K562 (cell line): ENCODE data around the gene SPNS2. TPM values are rescaled to one million over a fixed set of nuclear protein-coding genes. Genes with fewer than 3 reads are reported as not detected.

Experiments
- ATAC-seq: fragments of 200-7000 bp; cut with Tn5 transposase; 3 replicates; pipeline ENCODE4 v1.9.1; 2020; ENCODE audit warnings: moderate library complexity
- BruUV-seq: library from RNA; stranded (reverse); fragments of 400-500 nt; replicated peaks from 2 replicates; lab custom pipeline; 2021; lab: Mats Ljungman, UMichigan
- CTCF ChIA-PET: fragments of 300-600 bp; formaldehyde crosslinking; extraction: SDS; loops from one replicate; lab custom pipeline; 2021; ENCODE audit warnings: low intra/inter-chr PET ratio; lab: Yijun Ruan, JAX
- POLR2A ChIA-PET: fragments of 300-600, 350-650 bp; sonication (Branson Sonifier 250); formaldehyde crosslinking; extraction: SDS; loops from one replicate; lab custom pipeline; 2021; ENCODE audit warnings: antibody characterized with exemption, inconsistent platforms; lab: Yijun Ruan, JAX
- DNase-seq, 4 experiments: peaks; one replicate each; pipeline versions ENCODE4 v3.0.0 to v3.0.0-alpha.2; 2011 to 2018; ENCODE audit warnings: low spot score in 3 of 4, mixed read lengths in 3 of 4; ENCODE audit errors: extremely low read depth in 1 of 4
- FAIRE-seq: peaks from 2 replicates; lab custom pipeline; 2011; peaks lifted over from hg19 to GRCh38; lab: Jason Lieb, UNC
- H2AFZ ChIP-seq: 2 replicates; pipeline ENCODE4 v1.6.0; 2011; ENCODE audit warnings: low read depth, low read length, control low read depth, inconsistent platforms
- H3K27ac ChIP-seq: fragments of 200-600 bp; 3 replicates; pipeline ENCODE4 v1.8.0; 2011; ENCODE audit warnings: low read depth, mild to moderate bottlenecking, control low read depth, inconsistent platforms, low read length, moderate library complexity, mixed read lengths; ENCODE audit errors: extremely low read depth
- H3K27me3 ChIP-seq, 2 experiments: fragments of 300-600 bp in 1 of 2; 2 replicates in 1 of 2; 3 replicates in 1 of 2; pipeline versions ENCODE4 v1.6.0 to v1.8.0; 2011; ENCODE audit warnings: inconsistent platforms in 2 of 2, low read length in 2 of 2, mild to moderate bottlenecking in 1 of 2, mixed read lengths in 1 of 2, moderate library complexity in 1 of 2; ENCODE audit not compliant: control insufficient read depth in 2 of 2, insufficient read depth in 2 of 2
- H3K36me3 ChIP-seq: fragments of 300-600 bp; 3 replicates; pipeline ENCODE4 v1.8.0; 2011; ENCODE audit warnings: mild to moderate bottlenecking, low read length, inconsistent platforms; ENCODE audit not compliant: control insufficient read depth, insufficient read depth
- H3K4me1 ChIP-seq, 2 experiments: fragments of 200-600 bp in 1 of 2; replicated peaks in 1 of 2; 2 replicates in 1 of 2; 3 replicates in 1 of 2; pipeline versions ENCODE4 v1.5.1 to v1.8.0; 2011; ENCODE audit warnings: inconsistent platforms in 2 of 2, low read length in 2 of 2, mild to moderate bottlenecking in 1 of 2, mixed read lengths in 1 of 2, moderate library complexity in 1 of 2; ENCODE audit not compliant: control insufficient read depth in 2 of 2, insufficient read depth in 2 of 2
- H3K4me2 ChIP-seq: 2 replicates; pipeline ENCODE4 v1.6.1; 2011; ENCODE audit warnings: low read length, control low read depth, inconsistent platforms, mixed read lengths; ENCODE audit not compliant: insufficient read depth
- H3K4me3 ChIP-seq: fragments of 200-600 bp; sonication (generic), shearing (Covaris generic); 2 replicates; pipeline ENCODE4 v1.5.1; 2016; ENCODE audit warnings: control low read depth, inconsistent platforms
- H3K79me2 ChIP-seq: fragments of 200-600 bp; 3 replicates; pipeline ENCODE4 v1.8.0; 2011; ENCODE audit warnings: low read length, inconsistent platforms; ENCODE audit not compliant: control insufficient read depth, insufficient read depth
- H3K9ac ChIP-seq, 2 experiments: 2 replicates each; pipeline versions ENCODE4 v1.6.0 to v1.6.1; 2011; ENCODE audit warnings: low read depth in 2 of 2, low read length in 2 of 2, control low read depth in 1 of 2, inconsistent platforms in 1 of 2, mild to moderate bottlenecking in 1 of 2, mixed read lengths in 1 of 2; ENCODE audit not compliant: insufficient read depth in 1 of 2
- H3K9me1 ChIP-seq: one replicate; pipeline ENCODE4 v1.6.0; 2011; ENCODE audit warnings: inconsistent platforms, mild to moderate bottlenecking, low read length, moderate library complexity; ENCODE audit not compliant: control insufficient read depth, insufficient read depth
- H3K9me3 ChIP-seq: replicated peaks from 2 replicates; pipeline ENCODE4 v1.5.1; 2011; ENCODE audit warnings: low read depth, low read length, inconsistent platforms; ENCODE audit not compliant: control insufficient read depth, insufficient read depth
- H4K20me1 ChIP-seq: replicated peaks from 2 replicates; pipeline ENCODE4 v1.6.1; 2011; ENCODE audit warnings: low read length, inconsistent platforms, mixed read lengths; ENCODE audit not compliant: control insufficient read depth, insufficient read depth
- ESRRA ChIP-seq: fragments of 450-650 bp; IDR thresholded peaks from 2 replicates; pipeline ENCODE4 v1.6.1; 2014; ENCODE audit warnings: low read depth, mild to moderate bottlenecking, moderate library complexity, borderline replicate concordance
- FOXA1 ChIP-seq: fragments of 450-650 bp; IDR thresholded peaks from 2 replicates; pipeline ENCODE4 v1.6.1; 2016; ENCODE audit warnings: mild to moderate bottlenecking, borderline replicate concordance
- POLR2G ChIP-seq: fragments of 200-400 bp; formaldehyde crosslinking; IDR thresholded peaks from 2 replicates; pipeline ENCODE4 v1.6.1; 2017; ENCODE audit warnings: low read depth, mild to moderate bottlenecking, antibody characterized with exemption, low read length, moderate library complexity
- RAD21 ChIP-seq, 2 experiments: fragments of 250-450 bp in 1 of 2; fragments of 450-650 bp in 1 of 2; sonication (Bioruptor Pico) in 1 of 2; formaldehyde crosslinking in 1 of 2; IDR thresholded peaks in 1 of 2; conservative IDR thresholded peaks in 1 of 2; 2 replicates each; pipeline versions ENCODE4 v1.4.0 to v1.8.0; 2020 to 2022; ENCODE audit warnings: mild to moderate bottlenecking in 2 of 2, moderate library complexity in 1 of 2
- SIRT6 ChIP-seq: IDR thresholded peaks from one replicate; pipeline ENCODE4 v1.6.1; 2012; ENCODE audit warnings: low read depth, mild to moderate bottlenecking, control low read depth, inconsistent platforms, low read length, moderate library complexity
- SMC3 ChIP-seq: conservative IDR thresholded peaks from 2 replicates; pipeline ENCODE4 v1.6.1; 2011; ENCODE audit warnings: low read depth, low read length, improper control_type of control experiment; ENCODE audit not compliant: insufficient read depth
- SNRNP70 ChIP-seq: fragments of 200-400 bp; formaldehyde crosslinking; optimal IDR thresholded peaks from 2 replicates; pipeline ENCODE3; 2017; ENCODE audit warnings: low read depth, low read length
- SRSF7 ChIP-seq: fragments of 200-400 bp; formaldehyde crosslinking; optimal IDR thresholded peaks from 2 replicates; pipeline ENCODE3; 2017; ENCODE audit warnings: mild to moderate bottlenecking, low read depth, low read length
- YBX1 ChIP-seq: fragments of 450-650 bp; IDR thresholded peaks from 2 replicates; pipeline ENCODE4 v1.7.1; 2016; ENCODE audit warnings: mild to moderate bottlenecking
- ZBTB7A ChIP-seq: IDR thresholded peaks from 2 replicates; pipeline ENCODE4 v1.6.1; 2011; ENCODE audit warnings: low read depth, mild to moderate bottlenecking, low read length, moderate library complexity, borderline replicate concordance; ENCODE audit not compliant: control insufficient read depth
- ZNF184 ChIP-seq: sonication (generic); formaldehyde crosslinking; IDR thresholded peaks from 2 replicates; pipeline ENCODE4 v1.5.0; 2020; ENCODE audit warnings: missing genetic modification reagents
- WGBS: fragments of 100-300 bp; shearing (Covaris generic); methylation state at CpG from one replicate; pipeline ENCODE4 v1.1.6; 2016; ENCODE audit warnings: low coverage, mixed read lengths; ENCODE audit not compliant: insufficient coverage; ENCODE audit errors: missing lambda C conversion rate; 5-methylcytosine and 5-hydroxymethylcytosine counted together
- in situ Hi-C: fragments of 300-500 bp; cut with MboI; formaldehyde crosslinking; loops from 4 replicates; pipeline ENCODE4 v1.15.0; 2018; ENCODE audit warnings: inconsistent platforms, mixed read lengths
- intact Hi-C: fragments of 100-400 bp; cut with micrococcal nuclease; formaldehyde crosslinking; loops from 2 replicates; pipeline ENCODE4 v1.14.2; 2022
- polyA plus RNA-seq, 8 experiments: library from polyadenylated mRNA; depleted of rRNA in 4 of 8; stranded (reverse) in 5 of 8; unstranded in 3 of 8; fragments of >200 nt; fragmentation: Nextera tagmentation in 2 of 8; fragmentation: Illumina TruSeq in 1 of 8; extraction: Ambion mirVana in 2 of 8; extraction: Trizol in 1 of 8; gene quantifications; 2 replicates each; pipeline versions ENCODE4 v1.2.1 to v1.2.3, GENCODE V29; 2011 to 2014; ENCODE audit warnings: inconsistent platforms in 1 of 8, missing spikeins in 1 of 8
- total RNA-seq, 7 experiments: library from RNA; depleted of rRNA in 6 of 7; stranded (reverse); fragments of >200 nt in 6 of 7; fragmentation: Illumina TruSeq in 2 of 7; extraction: Trizol in 2 of 7; gene quantifications; 2 replicates each; pipeline versions ENCODE4 v1.2.1 to v1.2.3, GENCODE V29; 2011 to 2021; ENCODE audit warnings: low replicate concordance in 1 of 7
- TF ChIP-seq, protein P1 (sequence below): sonication (generic); formaldehyde crosslinking; IDR thresholded peaks from 2 replicates; pipeline ENCODE4 v1.8.0; 2022; ENCODE audit warnings: mild to moderate bottlenecking, missing genetic modification reagents
- TF ChIP-seq, protein P2 (sequence below): IDR thresholded peaks from 2 replicates; pipeline ENCODE4 v1.6.1; 2011; ENCODE audit warnings: borderline replicate concordance, low read depth, mild to moderate bottlenecking, moderate library complexity, low read length; ENCODE audit not compliant: insufficient read depth, poor library complexity, severe bottlenecking
- TF ChIP-seq, protein P3 (sequence below): sonication (generic); formaldehyde crosslinking; IDR thresholded peaks from 2 replicates; pipeline ENCODE4 v1.5.0; 2020; ENCODE audit warnings: missing genetic modification reagents

Gene SPNS2
- total and polyA plus RNA-seq, 9 of the 15 experiments (the other 6 are each of a cell fraction or from before 2014, with no cell fraction given) = 0.06 TPM; not detected in 8

DNA sequence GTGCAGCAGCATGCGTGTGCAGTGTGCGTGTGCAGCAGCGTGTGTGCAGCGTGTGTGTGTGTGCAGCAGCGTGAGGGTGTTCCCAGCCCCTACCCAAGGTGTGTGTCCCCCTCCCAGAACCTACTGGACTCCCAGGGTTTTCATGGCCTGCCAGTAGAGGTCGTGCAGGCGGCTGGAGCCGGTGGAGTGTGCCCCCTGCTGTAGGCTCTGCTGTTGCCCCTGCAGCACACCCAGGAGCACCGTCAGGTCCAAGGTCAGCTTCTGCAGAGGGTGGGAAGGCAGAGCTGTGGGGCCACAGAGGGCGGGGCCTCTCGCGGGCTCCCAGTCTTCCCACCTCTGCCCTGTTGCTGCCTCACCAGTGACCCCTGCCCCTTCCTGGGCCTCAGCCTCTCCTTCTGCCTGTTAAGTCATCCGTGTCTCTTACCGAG is 41.6 kb downstream of the SPNS2 start:
- Histone ChIP-seq H2AFZ (no peak overlapping the region), H4K20me1 (no peaks in the 10 kb centered on the region; the same call in 1 of the 2 replicates), H3K27ac (no peak overlapping the region), H3K27me3 (no peaks in the 10 kb centered on the region), H3K9me3 (no peaks in the 10 kb centered on the region), H3K4me1 (peaks cover 0 to 77% of the 10 kb centered on the region in 2 experiments; a peak in 3 of 5 replicates), H3K9ac (no peak overlapping the region), H3K36me3 (peaks cover 75% of the 10 kb centered on the region; the same call in 2 of the 3 replicates), H3K9me1 (no peaks in the 10 kb centered on the region), H3K79me2 (no peaks in the 10 kb centered on the region), H3K4me3 (no peak overlapping the region), H3K4me2 (no peak overlapping the region)
- ChIA-PET CTCF (interaction anchor here (0.9 kb wide), 1 partner anchor 325 kb away, joined by 3 read pairs; no protein-coding TSS in a partner anchor), POLR2A (no interaction called here)
- no CpG with 5 or more reads among the region's 14 CpGs for WGBS
- FAIRE-seq (no peak), DNase-seq (peak in 3 of 4 experiments; percentile 30 to 49 (median 38)), ATAC-seq (peak; percentile 51)
- intact Hi-C loops = loop anchor here (5.0 kb wide), 1 partner anchor 118 kb away; no protein-coding TSS in a partner anchor
- in situ Hi-C loops = no loop called here
- no TSS peak for BruUV-seq
- TF ChIP-seq SRSF7 (no peak), FOXA1 (no peak), YBX1 (no peak), SIRT6 (no peak), ESRRA (no peak), ZBTB7A (no peak), POLR2G (peak; percentile 17; the same call in 1 of the 2 replicates), SMC3 (0 out of 2 replicates have a peak, but pooled peaks have one; percentile 5), ZNF184 (CRISPR knock-in tag) (no peak), RAD21 (CRISPR knock-in tag; conservative IDR thresholded peaks at IDR 0.05 in 1 of 2, IDR thresholded peaks at IDR 0.05 in 1 of 2) (peak in 1 of 2 experiments; percentile 46; a peak in 2 of 4 replicates), SNRNP70 (no peak)
- TF ChIP-seq, protein P1, sequence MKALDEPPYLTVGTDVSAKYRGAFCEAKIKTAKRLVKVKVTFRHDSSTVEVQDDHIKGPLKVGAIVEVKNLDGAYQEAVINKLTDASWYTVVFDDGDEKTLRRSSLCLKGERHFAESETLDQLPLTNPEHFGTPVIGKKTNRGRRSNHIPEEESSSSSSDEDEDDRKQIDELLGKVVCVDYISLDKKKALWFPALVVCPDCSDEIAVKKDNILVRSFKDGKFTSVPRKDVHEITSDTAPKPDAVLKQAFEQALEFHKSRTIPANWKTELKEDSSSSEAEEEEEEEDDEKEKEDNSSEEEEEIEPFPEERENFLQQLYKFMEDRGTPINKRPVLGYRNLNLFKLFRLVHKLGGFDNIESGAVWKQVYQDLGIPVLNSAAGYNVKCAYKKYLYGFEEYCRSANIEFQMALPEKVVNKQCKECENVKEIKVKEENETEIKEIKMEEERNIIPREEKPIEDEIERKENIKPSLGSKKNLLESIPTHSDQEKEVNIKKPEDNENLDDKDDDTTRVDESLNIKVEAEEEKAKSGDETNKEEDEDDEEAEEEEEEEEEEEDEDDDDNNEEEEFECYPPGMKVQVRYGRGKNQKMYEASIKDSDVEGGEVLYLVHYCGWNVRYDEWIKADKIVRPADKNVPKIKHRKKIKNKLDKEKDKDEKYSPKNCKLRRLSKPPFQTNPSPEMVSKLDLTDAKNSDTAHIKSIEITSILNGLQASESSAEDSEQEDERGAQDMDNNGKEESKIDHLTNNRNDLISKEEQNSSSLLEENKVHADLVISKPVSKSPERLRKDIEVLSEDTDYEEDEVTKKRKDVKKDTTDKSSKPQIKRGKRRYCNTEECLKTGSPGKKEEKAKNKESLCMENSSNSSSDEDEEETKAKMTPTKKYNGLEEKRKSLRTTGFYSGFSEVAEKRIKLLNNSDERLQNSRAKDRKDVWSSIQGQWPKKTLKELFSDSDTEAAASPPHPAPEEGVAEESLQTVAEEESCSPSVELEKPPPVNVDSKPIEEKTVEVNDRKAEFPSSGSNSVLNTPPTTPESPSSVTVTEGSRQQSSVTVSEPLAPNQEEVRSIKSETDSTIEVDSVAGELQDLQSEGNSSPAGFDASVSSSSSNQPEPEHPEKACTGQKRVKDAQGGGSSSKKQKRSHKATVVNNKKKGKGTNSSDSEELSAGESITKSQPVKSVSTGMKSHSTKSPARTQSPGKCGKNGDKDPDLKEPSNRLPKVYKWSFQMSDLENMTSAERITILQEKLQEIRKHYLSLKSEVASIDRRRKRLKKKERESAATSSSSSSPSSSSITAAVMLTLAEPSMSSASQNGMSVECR (CRISPR knock-in tag) = no peak
- TF ChIP-seq, protein P2, sequence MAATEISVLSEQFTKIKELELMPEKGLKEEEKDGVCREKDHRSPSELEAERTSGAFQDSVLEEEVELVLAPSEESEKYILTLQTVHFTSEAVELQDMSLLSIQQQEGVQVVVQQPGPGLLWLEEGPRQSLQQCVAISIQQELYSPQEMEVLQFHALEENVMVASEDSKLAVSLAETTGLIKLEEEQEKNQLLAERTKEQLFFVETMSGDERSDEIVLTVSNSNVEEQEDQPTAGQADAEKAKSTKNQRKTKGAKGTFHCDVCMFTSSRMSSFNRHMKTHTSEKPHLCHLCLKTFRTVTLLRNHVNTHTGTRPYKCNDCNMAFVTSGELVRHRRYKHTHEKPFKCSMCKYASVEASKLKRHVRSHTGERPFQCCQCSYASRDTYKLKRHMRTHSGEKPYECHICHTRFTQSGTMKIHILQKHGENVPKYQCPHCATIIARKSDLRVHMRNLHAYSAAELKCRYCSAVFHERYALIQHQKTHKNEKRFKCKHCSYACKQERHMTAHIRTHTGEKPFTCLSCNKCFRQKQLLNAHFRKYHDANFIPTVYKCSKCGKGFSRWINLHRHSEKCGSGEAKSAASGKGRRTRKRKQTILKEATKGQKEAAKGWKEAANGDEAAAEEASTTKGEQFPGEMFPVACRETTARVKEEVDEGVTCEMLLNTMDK = peak; percentile 18
- TF ChIP-seq, protein P3, sequence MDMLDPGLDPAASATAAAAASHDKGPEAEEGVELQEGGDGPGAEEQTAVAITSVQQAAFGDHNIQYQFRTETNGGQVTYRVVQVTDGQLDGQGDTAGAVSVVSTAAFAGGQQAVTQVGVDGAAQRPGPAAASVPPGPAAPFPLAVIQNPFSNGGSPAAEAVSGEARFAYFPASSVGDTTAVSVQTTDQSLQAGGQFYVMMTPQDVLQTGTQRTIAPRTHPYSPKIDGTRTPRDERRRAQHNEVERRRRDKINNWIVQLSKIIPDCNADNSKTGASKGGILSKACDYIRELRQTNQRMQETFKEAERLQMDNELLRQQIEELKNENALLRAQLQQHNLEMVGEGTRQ (CRISPR knock-in tag) = no peak
